DMS 273 (cell line): ENCODE data around the gene CDX2.
"Not testable (repeated sequence)": the region's sequence is repeated elsewhere in the genome, so short reads cannot be mapped to it uniquely, and the experiment has no call there.

Experiments
- DNase-seq: peaks from one replicate; lab custom pipeline; 2025; ENCODE audit not compliant: unreplicated experiment; lab: John Stamatoyannopoulos, UW

The CDX2 gene

GRCh38 chr13:27965740-27966640 lies 3.1 kb downstream of the CDX2 start:
- DNase-seq: no peak

- DNase-seq: no peak
These were observed 3.8 kb downstream of the CDX2 start for GRCh38 chr13:27965343-27965739.

GRCh38 chr13:27964741-27965323 lies 4.3 kb downstream of the CDX2 start:
- DNase-seq: no peak

- not testable (repeated sequence) for DNase-seq
These were observed 4.9 kb downstream of the CDX2 start for GRCh38 chr13:27964206-27964605.

- DNase-seq: no peak
These were observed 5.6 kb downstream of the CDX2 start for GRCh38 chr13:27963491-27963890.

GRCh38 chr13:27962982-27963381 lies 6.1 kb downstream of the CDX2 start:
- no peak for DNase-seq

GRCh38 chr13:27962128-27962841 lies 6.8 kb downstream of the CDX2 start:
- DNase-seq: no peak

GRCh38 chr13:27961227-27962085 lies 7.7 kb downstream of the CDX2 start:
- no peak for DNase-seq

GRCh38 chr13:27960362-27961226 lies 8.5 kb downstream of the CDX2 start:
- DNase-seq: peak; percentile 83

GRCh38 chr13:27959976-27960361 lies 9.1 kb downstream of the CDX2 start:
- DNase-seq: no peak

GRCh38 chr13:27956576-27957300 lies 12.4 kb downstream of the CDX2 start:
- no peak for DNase-seq

- DNase-seq: no peak
These were observed 14.0 kb downstream of the CDX2 start for GRCh38 chr13:27955014-27955591.

GRCh38 chr13:27954406-27954851 lies 14.7 kb downstream of the CDX2 start:
- DNase-seq: peak; percentile 43

GRCh38 chr13:27953676-27954405 lies 15.3 kb downstream of the CDX2 start:
- DNase-seq: peak; percentile 87

- no peak for DNase-seq
These were observed 16.0 kb downstream of the CDX2 start for GRCh38 chr13:27952876-27953675.

GRCh38 chr13:27942972-27943371 lies 26.1 kb downstream of the CDX2 start:
- DNase-seq: no peak

GRCh38 chr13:27933580-27934328 lies 35.4 kb downstream of the CDX2 start:
- DNase-seq: no peak
